Measurements from ENCODE around the gene CST9.
"Not testable (repeated sequence)": the region's sequence is repeated elsewhere in the genome, so short reads cannot be mapped to it uniquely, and the experiment has no call there.

Gene CST9

DNA sequence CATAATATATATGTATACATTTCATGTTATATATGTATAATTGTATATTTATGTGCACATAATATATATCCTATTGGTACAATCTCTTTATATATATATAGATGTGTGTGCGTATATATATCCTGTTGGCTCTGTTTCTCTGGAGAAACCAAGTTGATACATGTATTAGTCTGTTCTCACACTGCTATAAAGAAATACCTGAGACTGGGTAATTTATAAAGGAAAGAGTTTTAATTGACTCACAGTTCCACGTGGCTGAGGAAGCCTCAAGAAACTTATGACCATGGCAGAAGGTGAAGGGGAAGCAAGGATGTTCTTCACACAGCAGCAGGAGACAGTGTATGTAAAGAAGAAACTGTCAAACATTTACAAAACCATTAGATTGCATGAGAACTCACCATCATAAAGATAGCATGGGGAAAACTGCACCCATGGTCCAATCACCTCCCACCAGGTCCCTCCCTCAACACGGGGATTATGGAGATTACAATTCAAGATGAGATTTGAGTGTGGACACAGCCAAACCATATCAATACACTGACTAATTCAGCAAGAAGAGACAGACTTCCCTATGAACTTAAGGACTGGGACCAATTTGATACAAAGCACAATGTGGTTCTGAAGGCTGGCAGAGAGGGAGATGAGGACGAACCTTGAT is 18.1 kb upstream of the CST9 start:
- Histone ChIP-seq H3K27me3 (ENCODE audit: insufficient read depth, low read length) (no peaks in the 10 kb centered on the region), H3K27ac (ENCODE audit: low read depth, low read length, poor library complexity, severe bottlenecking) (no peak overlapping the region), H4K20me1 (ENCODE audit: insufficient read depth, low read length) (no peaks in the 10 kb centered on the region), H3K4me2 (ENCODE audit: low read length) (no peak overlapping the region), H3K4me1 (ENCODE audit: insufficient read depth, low read length, severe bottlenecking) (no peaks in the 10 kb centered on the region), H3F3A (ENCODE audit: insufficient read depth, low read length) (no peaks in the 10 kb centered on the region), H3K9me3 (ENCODE audit: low read length) (no peaks in the 10 kb centered on the region), H3K4me3 (ENCODE audit: low read depth, low read length, poor library complexity, severe bottlenecking) (no peak overlapping the region), H3K9me2 (ENCODE audit: low read depth, low read length) (no peaks in the 10 kb centered on the region), H3K9ac (ENCODE audit: low read length) (no peak overlapping the region), H3K79me2 (ENCODE audit: insufficient read depth, low read length) (no peaks in the 10 kb centered on the region), H3K36me3 (ENCODE audit: insufficient read depth, low read length) (no peaks in the 10 kb centered on the region), H2AFZ (ENCODE audit: low read length) (no peak overlapping the region)
- no peak for TF ChIP-seq EZH2 (IDR thresholded peaks at IDR 0.05; ENCODE audit: borderline replicate concordance, low read length)
- TF ChIP-seq, protein P1, sequence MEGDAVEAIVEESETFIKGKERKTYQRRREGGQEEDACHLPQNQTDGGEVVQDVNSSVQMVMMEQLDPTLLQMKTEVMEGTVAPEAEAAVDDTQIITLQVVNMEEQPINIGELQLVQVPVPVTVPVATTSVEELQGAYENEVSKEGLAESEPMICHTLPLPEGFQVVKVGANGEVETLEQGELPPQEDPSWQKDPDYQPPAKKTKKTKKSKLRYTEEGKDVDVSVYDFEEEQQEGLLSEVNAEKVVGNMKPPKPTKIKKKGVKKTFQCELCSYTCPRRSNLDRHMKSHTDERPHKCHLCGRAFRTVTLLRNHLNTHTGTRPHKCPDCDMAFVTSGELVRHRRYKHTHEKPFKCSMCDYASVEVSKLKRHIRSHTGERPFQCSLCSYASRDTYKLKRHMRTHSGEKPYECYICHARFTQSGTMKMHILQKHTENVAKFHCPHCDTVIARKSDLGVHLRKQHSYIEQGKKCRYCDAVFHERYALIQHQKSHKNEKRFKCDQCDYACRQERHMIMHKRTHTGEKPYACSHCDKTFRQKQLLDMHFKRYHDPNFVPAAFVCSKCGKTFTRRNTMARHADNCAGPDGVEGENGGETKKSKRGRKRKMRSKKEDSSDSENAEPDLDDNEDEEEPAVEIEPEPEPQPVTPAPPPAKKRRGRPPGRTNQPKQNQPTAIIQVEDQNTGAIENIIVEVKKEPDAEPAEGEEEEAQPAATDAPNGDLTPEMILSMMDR (IDR thresholded peaks at IDR 0.05; ENCODE audit: low read length) = no peak

DNA sequence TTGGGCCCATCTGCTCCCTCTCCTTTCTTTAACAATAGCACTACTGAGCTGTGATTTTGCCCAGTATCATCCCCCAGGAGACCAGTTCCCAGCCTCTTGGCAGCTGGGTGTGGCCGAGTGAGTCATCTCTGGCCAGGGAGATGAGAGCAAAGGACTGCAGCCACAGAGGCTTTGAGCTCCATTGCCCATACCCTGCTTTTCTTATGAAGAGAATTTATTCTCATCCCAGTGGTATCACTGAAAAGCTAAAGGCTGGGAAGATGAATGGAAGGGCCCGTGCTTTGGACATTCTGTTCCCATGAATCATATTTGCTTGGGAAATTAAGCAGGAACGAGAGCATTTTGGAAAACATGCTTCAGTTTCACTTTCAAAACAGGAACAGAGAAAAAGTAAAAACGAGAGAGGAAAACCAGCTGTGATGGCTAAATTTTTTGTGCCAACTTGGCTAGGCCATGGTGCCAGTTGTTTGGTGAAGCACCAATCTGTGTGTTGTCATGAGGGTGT is 17.2 kb upstream of the CST9 start:
- Histone ChIP-seq H4K20me1 (ENCODE audit: insufficient read depth, low read length) (no peaks in the 10 kb centered on the region), H3K36me3 (ENCODE audit: insufficient read depth, low read length) (no peaks in the 10 kb centered on the region), H3K4me1 (ENCODE audit: insufficient read depth, low read length, severe bottlenecking) (no peaks in the 10 kb centered on the region), H3K4me2 (ENCODE audit: low read length) (no peak overlapping the region), H3K27ac (ENCODE audit: low read depth, low read length, poor library complexity, severe bottlenecking) (no peak overlapping the region), H3K9me2 (ENCODE audit: low read depth, low read length) (no peaks in the 10 kb centered on the region), H2AFZ (ENCODE audit: low read length) (no peak overlapping the region), H3K27me3 (ENCODE audit: insufficient read depth, low read length) (no peaks in the 10 kb centered on the region), H3K4me3 (ENCODE audit: low read depth, low read length, poor library complexity, severe bottlenecking) (no peak overlapping the region), H3K9ac (ENCODE audit: low read length) (no peak overlapping the region), H3K9me3 (ENCODE audit: low read length) (no peaks in the 10 kb centered on the region), H3K79me2 (ENCODE audit: insufficient read depth, low read length) (no peaks in the 10 kb centered on the region), H3F3A (ENCODE audit: insufficient read depth, low read length) (no peaks in the 10 kb centered on the region)
- TF ChIP-seq EZH2 (IDR thresholded peaks at IDR 0.05; ENCODE audit: borderline replicate concordance, low read length) = no peak
- TF ChIP-seq, protein P1 (IDR thresholded peaks at IDR 0.05; ENCODE audit: low read length) = no peak

DNA sequence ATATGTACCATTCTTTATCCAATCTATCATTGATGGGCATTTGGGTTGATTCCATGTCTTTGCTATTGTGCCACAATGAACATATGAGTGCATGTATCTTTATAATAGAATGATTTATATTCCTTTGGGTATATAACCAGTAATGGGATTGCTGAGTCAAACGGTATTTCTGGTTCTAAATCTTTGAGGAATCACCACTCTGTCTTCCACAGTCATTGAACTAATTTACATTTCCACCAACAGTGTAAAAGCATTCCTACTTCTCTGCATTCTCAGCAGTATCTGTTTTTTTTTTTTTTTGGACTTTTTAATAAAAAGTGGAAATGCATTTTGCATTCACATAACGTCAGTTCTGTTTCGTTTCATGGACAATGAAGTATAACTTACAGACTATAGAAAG is 16.7 kb upstream of the CST9 start:
- H3K36me3 ChIP-seq (ENCODE audit: insufficient read depth, low read length); H3K79me2 ChIP-seq (ENCODE audit: insufficient read depth, low read length); H3K4me2 ChIP-seq (ENCODE audit: low read length); H3K4me3 ChIP-seq (ENCODE audit: low read depth, low read length, poor library complexity, severe bottlenecking); H3K27ac ChIP-seq (ENCODE audit: low read depth, low read length, poor library complexity, severe bottlenecking); H3K4me1 ChIP-seq (ENCODE audit: insufficient read depth, low read length, severe bottlenecking); H3K27me3 ChIP-seq (ENCODE audit: insufficient read depth, low read length); H2AFZ ChIP-seq (ENCODE audit: low read length); H3K9ac ChIP-seq (ENCODE audit: low read length); H3K9me3 ChIP-seq (ENCODE audit: low read length); H4K20me1 ChIP-seq (ENCODE audit: insufficient read depth, low read length); H3K9me2 ChIP-seq (ENCODE audit: low read depth, low read length); H3F3A ChIP-seq (ENCODE audit: insufficient read depth, low read length): not testable (repeated sequence)

DNA sequence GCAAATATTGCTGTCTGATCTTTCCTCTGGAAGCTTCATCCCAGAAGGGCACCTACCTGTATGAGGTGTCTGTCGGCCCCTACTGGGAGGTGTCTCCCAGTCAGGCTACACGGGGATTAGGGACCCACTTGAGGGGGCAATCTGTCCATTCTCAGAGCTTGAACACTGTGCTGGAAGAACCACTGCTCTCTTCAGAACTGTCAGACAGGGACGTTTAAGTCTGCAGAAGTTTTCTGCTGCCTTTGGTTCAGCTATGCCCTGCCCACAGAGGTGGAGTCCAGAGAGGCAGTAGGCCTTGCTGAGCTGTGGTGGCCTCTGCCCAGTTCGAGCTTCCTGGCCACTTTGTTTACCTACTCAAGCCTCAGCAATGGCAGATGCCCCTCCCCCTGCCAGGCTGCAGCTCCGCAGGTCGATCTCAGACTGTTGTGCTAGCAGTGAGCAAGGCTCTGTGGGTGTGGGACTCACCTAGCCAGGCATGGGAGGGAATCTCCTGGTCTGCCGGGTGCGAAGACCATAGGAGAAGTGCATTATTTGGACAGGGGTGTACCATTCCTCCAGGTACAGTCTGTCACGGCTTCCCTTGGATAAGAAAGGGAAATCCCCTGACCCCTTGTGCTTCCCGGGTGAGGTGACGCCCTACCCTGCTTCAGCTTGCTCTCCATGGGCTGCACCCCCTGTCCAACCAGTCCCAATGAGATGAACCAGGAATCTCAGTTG is 15.1 kb upstream of the CST9 start:
- not testable (repeated sequence) for H3K4me2 ChIP-seq (ENCODE audit: low read length); H3K36me3 ChIP-seq (ENCODE audit: insufficient read depth, low read length); H4K20me1 ChIP-seq (ENCODE audit: insufficient read depth, low read length); H3K79me2 ChIP-seq (ENCODE audit: insufficient read depth, low read length); H2AFZ ChIP-seq (ENCODE audit: low read length); H3K4me3 ChIP-seq (ENCODE audit: low read depth, low read length, poor library complexity, severe bottlenecking); H3K4me1 ChIP-seq (ENCODE audit: insufficient read depth, low read length, severe bottlenecking); H3K27me3 ChIP-seq (ENCODE audit: insufficient read depth, low read length); H3F3A ChIP-seq (ENCODE audit: insufficient read depth, low read length); H3K9ac ChIP-seq (ENCODE audit: low read length); H3K27ac ChIP-seq (ENCODE audit: low read depth, low read length, poor library complexity, severe bottlenecking); H3K9me2 ChIP-seq (ENCODE audit: low read depth, low read length); H3K9me3 ChIP-seq (ENCODE audit: low read length)

Data from OCI-LY1 (cell line).